PC-9 (cell line): ENCODE measurements around the gene GPD1L. TPM values are rescaled to one million over a fixed set of nuclear protein-coding genes. Genes with fewer than 3 reads are reported as not detected.

Experiments used
- BruUV-seq: library from RNA; stranded (reverse); fragments of 400-500 nt; replicated peaks from 2 replicates; lab custom pipeline; 2021; lab: Mats Ljungman, UMichigan
- CTCF ChIA-PET: fragments of 300-600 bp; sonication (Branson Sonifier 250); formaldehyde crosslinking; loops from one replicate; lab custom pipeline; 2022; ENCODE audit warnings: antibody characterized with exemption; lab: Charles Lee
- POLR2A ChIA-PET: fragments of 300-600 bp; sonication (Branson Sonifier 250); formaldehyde crosslinking; loops from one replicate; lab custom pipeline; 2022; ENCODE audit warnings: antibody characterized with exemption; ENCODE audit not compliant: unreplicated experiment; lab: Charles Lee
- DNase-seq, 2 experiments: peaks; one replicate each; pipeline versions ENCODE4 v3.0.0 to v3.0.0-alpha.2; 2015 to 2022; ENCODE audit warnings: mixed read lengths in 1 of 2
- H2AFZ ChIP-seq: fragments of 200-600 bp; sonication (generic); 2 replicates; pipeline ENCODE4 v1.8.1; 2017; ENCODE audit warnings: antibody characterized with exemption
- H3F3A ChIP-seq: fragments of 200-600 bp; sonication (generic); 2 replicates; pipeline ENCODE4 v1.8.1; 2017; ENCODE audit warnings: antibody characterized with exemption, mild to moderate bottlenecking, low read depth; ENCODE audit not compliant: insufficient read depth
- H3K27ac ChIP-seq: fragments of 200-600 bp; sonication (generic); 2 replicates; pipeline ENCODE4 v1.6.1; 2016; ENCODE audit warnings: mixed run types
- H3K27me3 ChIP-seq: fragments of 200-600 bp; sonication (generic); 2 replicates; pipeline ENCODE4 v1.6.1; 2016; ENCODE audit warnings: low read depth, mixed run types; ENCODE audit not compliant: insufficient read depth
- H3K36me3 ChIP-seq: fragments of 200-600 bp; sonication (generic); 2 replicates; pipeline ENCODE4 v1.6.1; 2016; ENCODE audit warnings: low read depth, mixed run types
- H3K4me1 ChIP-seq: fragments of 200-600 bp; sonication (generic); replicated peaks from 2 replicates; pipeline ENCODE4 v1.6.1; 2016; ENCODE audit warnings: mixed run types; ENCODE audit not compliant: insufficient read depth
- H3K4me2 ChIP-seq: fragments of 200-600 bp; sonication (generic); 2 replicates; pipeline ENCODE4 v1.6.1; 2017; ENCODE audit warnings: mixed run types
- H3K4me3 ChIP-seq: fragments of 200-600 bp; sonication (generic); 2 replicates; pipeline ENCODE4 v1.6.1; 2016; ENCODE audit warnings: mixed run types
- H3K79me2 ChIP-seq: fragments of 200-600 bp; sonication (generic); 2 replicates; pipeline ENCODE4 v1.6.1; 2017; ENCODE audit warnings: low read depth, mixed run types
- H3K9me2 ChIP-seq: fragments of 200-600 bp; sonication (generic); 2 replicates; pipeline ENCODE4 v1.8.1; 2017; ENCODE audit warnings: mild to moderate bottlenecking; ENCODE audit not compliant: insufficient read depth
- H3K9me3 ChIP-seq: fragments of 200-600 bp; sonication (generic); 2 replicates; pipeline ENCODE4 v1.8.1; 2016; ENCODE audit warnings: low read depth; ENCODE audit not compliant: insufficient read depth
- H4K20me1 ChIP-seq: fragments of 200-600 bp; sonication (generic); 2 replicates; pipeline ENCODE4 v1.8.1; 2017; ENCODE audit not compliant: insufficient read depth
- EZH2 ChIP-seq: fragments of 200-600 bp; sonication (generic); IDR thresholded peaks from 2 replicates; pipeline ENCODE4 v1.8.0; 2017; ENCODE audit warnings: antibody characterized with exemption, low read depth
- intact Hi-C: fragments of 100-400 bp; cut with micrococcal nuclease; formaldehyde crosslinking; loops from one replicate; pipeline ENCODE4 v1.10.0; 2022; ENCODE audit not compliant: unreplicated experiment
- total RNA-seq: library from RNA; stranded (reverse); gene quantifications from 2 replicates; pipeline ENCODE4 v1.2.3, GENCODE V29; 2021
- TF ChIP-seq, protein P1 (sequence below): fragments of 200-600 bp; sonication (generic); conservative IDR thresholded peaks from 2 replicates; pipeline ENCODE4 v1.6.1; 2017; ENCODE audit warnings: mixed run types, antibody characterized with exemption, mild to moderate bottlenecking, moderate library complexity

GPD1L gene
- total RNA-seq, 1 experiment from 2014 or later = 10.3 TPM

DNA sequence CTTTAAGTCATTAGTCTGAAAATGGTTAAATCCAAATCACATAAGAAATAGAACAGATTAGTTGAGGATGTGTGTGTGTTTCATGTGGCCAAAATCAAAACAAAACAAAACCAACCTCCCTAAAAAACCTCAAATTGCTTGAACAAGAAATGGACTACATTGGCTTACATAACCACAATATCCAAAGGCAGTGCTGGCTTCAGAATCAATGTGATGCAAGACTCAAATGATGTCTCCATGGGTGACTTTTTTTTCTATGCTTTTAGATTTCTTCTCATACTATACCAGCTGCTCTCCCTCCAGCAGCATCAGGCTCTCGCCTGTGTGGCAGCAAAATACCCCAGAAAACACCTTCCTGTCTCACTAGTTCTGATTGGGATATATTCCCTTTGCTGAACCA is 96.1 kb downstream of the GPD1L start:
- Histone ChIP-seq H3K27me3 (no peaks in the 10 kb centered on the region), H2AFZ (no peak overlapping the region), H3K9me3 (no peaks in the 10 kb centered on the region), H3K4me1 (no peaks in the 10 kb centered on the region), H3K79me2 (no peaks in the 10 kb centered on the region), H4K20me1 (no peaks in the 10 kb centered on the region), H3K9me2 (no peaks in the 10 kb centered on the region), H3K27ac (no peak overlapping the region), H3K4me2 (no peak overlapping the region), H3F3A (no peaks in the 10 kb centered on the region), H3K4me3 (no peak overlapping the region), H3K36me3 (no peaks in the 10 kb centered on the region)
- POLR2A ChIA-PET = no interaction called here
- TF ChIP-seq EZH2 = no peak
- TF ChIP-seq, protein P1, sequence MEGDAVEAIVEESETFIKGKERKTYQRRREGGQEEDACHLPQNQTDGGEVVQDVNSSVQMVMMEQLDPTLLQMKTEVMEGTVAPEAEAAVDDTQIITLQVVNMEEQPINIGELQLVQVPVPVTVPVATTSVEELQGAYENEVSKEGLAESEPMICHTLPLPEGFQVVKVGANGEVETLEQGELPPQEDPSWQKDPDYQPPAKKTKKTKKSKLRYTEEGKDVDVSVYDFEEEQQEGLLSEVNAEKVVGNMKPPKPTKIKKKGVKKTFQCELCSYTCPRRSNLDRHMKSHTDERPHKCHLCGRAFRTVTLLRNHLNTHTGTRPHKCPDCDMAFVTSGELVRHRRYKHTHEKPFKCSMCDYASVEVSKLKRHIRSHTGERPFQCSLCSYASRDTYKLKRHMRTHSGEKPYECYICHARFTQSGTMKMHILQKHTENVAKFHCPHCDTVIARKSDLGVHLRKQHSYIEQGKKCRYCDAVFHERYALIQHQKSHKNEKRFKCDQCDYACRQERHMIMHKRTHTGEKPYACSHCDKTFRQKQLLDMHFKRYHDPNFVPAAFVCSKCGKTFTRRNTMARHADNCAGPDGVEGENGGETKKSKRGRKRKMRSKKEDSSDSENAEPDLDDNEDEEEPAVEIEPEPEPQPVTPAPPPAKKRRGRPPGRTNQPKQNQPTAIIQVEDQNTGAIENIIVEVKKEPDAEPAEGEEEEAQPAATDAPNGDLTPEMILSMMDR = no peak
- CTCF ChIA-PET = no interaction called here
- no TSS peak for BruUV-seq
- intact Hi-C loops = no loop called here
- DNase-seq = no peak

- Histone ChIP-seq H3K27ac (no peak overlapping the region), H3K4me3 (no peak overlapping the region), H3K79me2 (no peaks in the 10 kb centered on the region), H3F3A (no peaks in the 10 kb centered on the region), H3K9me2 (no peaks in the 10 kb centered on the region), H3K36me3 (no peaks in the 10 kb centered on the region), H3K9me3 (no peaks in the 10 kb centered on the region), H3K27me3 (no peaks in the 10 kb centered on the region), H3K4me2 (no peak overlapping the region), H4K20me1 (no peaks in the 10 kb centered on the region), H2AFZ (no peak overlapping the region), H3K4me1 (no peaks in the 10 kb centered on the region)
- TF ChIP-seq, protein P1 = no peak
- TF ChIP-seq EZH2 = no peak
- POLR2A ChIA-PET = no interaction called here
- CTCF ChIA-PET = interaction anchor here (0.7 kb wide), 1 partner anchor 21 kb away, joined by 3 read pairs; no protein-coding TSS in a partner anchor
- DNase-seq = no peak
- intact Hi-C loops = no loop called here
- no TSS peak for BruUV-seq
These were observed 97.4 kb downstream of the GPD1L start for GRCh38 chr3:32203854-32204253.

GRCh38 chr3:32208447-32208846 is 102.0 kb downstream of the GPD1L start:
- Histone ChIP-seq H2AFZ (no peak overlapping the region), H3K4me2 (no peak overlapping the region), H3F3A (no peaks in the 10 kb centered on the region), H3K4me1 (no peaks in the 10 kb centered on the region), H3K27ac (no peak overlapping the region), H3K4me3 (no peak overlapping the region), H3K9me2 (no peaks in the 10 kb centered on the region), H3K9me3 (no peaks in the 10 kb centered on the region), H4K20me1 (no peaks in the 10 kb centered on the region), H3K36me3 (no peaks in the 10 kb centered on the region), H3K27me3 (no peaks in the 10 kb centered on the region), H3K79me2 (no peaks in the 10 kb centered on the region)
- no peak for DNase-seq
- POLR2A ChIA-PET = no interaction called here
- intact Hi-C loops = no loop called here
- CTCF ChIA-PET = no interaction called here
- BruUV-seq = no TSS peak
- TF ChIP-seq, protein P1 = no peak
- no peak for TF ChIP-seq EZH2
